ENCODE data around the gene CBARP. TPM values are rescaled to one million over a fixed set of nuclear protein-coding genes. Genes with fewer than 3 reads are reported as not detected.

The CBARP gene
- total RNA-seq, 1 donor from 2014 or later, result 74.7 TPM

DNA sequence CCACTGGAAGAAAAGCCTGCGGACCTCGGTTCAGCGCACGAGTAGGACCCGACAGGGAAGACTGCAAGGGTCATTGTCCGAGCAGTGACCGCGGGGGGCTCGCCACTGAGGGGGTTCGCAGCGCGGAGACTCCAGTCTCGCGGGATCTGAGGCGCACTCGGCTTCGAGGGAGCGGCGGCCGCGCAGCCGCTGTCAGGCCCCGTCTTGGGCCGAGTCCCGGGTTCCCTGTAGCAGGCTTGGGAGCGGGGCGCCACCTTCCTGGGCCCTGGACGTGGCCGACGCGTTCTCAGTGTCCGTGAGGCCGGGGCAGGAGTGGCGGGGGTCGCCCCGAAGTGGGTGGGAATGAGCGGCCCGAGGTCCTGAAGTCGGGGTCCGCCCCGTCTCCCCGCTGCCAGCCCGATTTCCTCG, 37.1 kb upstream of the CBARP start:
- H3K9me3 Mint-ChIP-seq (ENCODE audit: unreplicated experiment), result peaks cover 19% of the 10 kb centered on the region

GRCh38 chr19:1274081-1274851, 36.5 kb upstream of the CBARP start:
- peaks cover 17% of the 10 kb centered on the region for H3K27me3 Mint-ChIP-seq (ENCODE audit: unreplicated experiment)
- H3K4me1 Mint-ChIP-seq (ENCODE audit: low read depth, unreplicated experiment), result peaks cover 26% of the 10 kb centered on the region
- peak overlapping the region; percentile 64 for H3K4me3 Mint-ChIP-seq (ENCODE audit: unreplicated experiment)
- no peak for TF ChIP-seq CTCF (IDR thresholded peaks at IDR 0.05; ENCODE audit: partially characterized antibody, unreplicated experiment)
- no peak for DNase-seq
- H3K9me3 Mint-ChIP-seq (ENCODE audit: unreplicated experiment), result peaks cover 19% of the 10 kb centered on the region
- H3K36me3 Mint-ChIP-seq (ENCODE audit: unreplicated experiment), result no peaks in the 10 kb centered on the region
- peak overlapping the region; percentile 76 for H3K27ac Mint-ChIP-seq (ENCODE audit: unreplicated experiment)

More for the DNA sequence above, 37.1 kb upstream of the CBARP start:
- Mint-ChIP-seq H3K27ac (ENCODE audit: unreplicated experiment) (peak overlapping the region; percentile 66), H3K4me3 (ENCODE audit: unreplicated experiment) (peak overlapping the region; percentile 20), H3K36me3 (ENCODE audit: unreplicated experiment) (no peaks in the 10 kb centered on the region), H3K4me1 (ENCODE audit: low read depth, unreplicated experiment) (peaks cover 27% of the 10 kb centered on the region), H3K27me3 (ENCODE audit: unreplicated experiment) (peaks cover 19% of the 10 kb centered on the region)
- no peak for TF ChIP-seq CTCF (IDR thresholded peaks at IDR 0.05; ENCODE audit: partially characterized antibody, unreplicated experiment)
- DNase-seq, result no peak

- H3K27me3 Mint-ChIP-seq (ENCODE audit: unreplicated experiment), result peaks cover 20% of the 10 kb centered on the region
- H3K36me3 Mint-ChIP-seq (ENCODE audit: unreplicated experiment), result no peaks in the 10 kb centered on the region
- DNase-seq, result no peak
- peak overlapping the region; percentile 76 for H3K27ac Mint-ChIP-seq (ENCODE audit: unreplicated experiment)
- TF ChIP-seq CTCF (IDR thresholded peaks at IDR 0.05; ENCODE audit: partially characterized antibody, unreplicated experiment), result no peak
- H3K4me3 Mint-ChIP-seq (ENCODE audit: unreplicated experiment), result peak overlapping the region; percentile 71
- H3K4me1 Mint-ChIP-seq (ENCODE audit: low read depth, unreplicated experiment), result peaks cover 30% of the 10 kb centered on the region
- peaks cover 22% of the 10 kb centered on the region for H3K9me3 Mint-ChIP-seq (ENCODE audit: unreplicated experiment)
Observed at GRCh38 chr19:1273263-1274041, 35.6 kb upstream of the CBARP start.

DNA sequence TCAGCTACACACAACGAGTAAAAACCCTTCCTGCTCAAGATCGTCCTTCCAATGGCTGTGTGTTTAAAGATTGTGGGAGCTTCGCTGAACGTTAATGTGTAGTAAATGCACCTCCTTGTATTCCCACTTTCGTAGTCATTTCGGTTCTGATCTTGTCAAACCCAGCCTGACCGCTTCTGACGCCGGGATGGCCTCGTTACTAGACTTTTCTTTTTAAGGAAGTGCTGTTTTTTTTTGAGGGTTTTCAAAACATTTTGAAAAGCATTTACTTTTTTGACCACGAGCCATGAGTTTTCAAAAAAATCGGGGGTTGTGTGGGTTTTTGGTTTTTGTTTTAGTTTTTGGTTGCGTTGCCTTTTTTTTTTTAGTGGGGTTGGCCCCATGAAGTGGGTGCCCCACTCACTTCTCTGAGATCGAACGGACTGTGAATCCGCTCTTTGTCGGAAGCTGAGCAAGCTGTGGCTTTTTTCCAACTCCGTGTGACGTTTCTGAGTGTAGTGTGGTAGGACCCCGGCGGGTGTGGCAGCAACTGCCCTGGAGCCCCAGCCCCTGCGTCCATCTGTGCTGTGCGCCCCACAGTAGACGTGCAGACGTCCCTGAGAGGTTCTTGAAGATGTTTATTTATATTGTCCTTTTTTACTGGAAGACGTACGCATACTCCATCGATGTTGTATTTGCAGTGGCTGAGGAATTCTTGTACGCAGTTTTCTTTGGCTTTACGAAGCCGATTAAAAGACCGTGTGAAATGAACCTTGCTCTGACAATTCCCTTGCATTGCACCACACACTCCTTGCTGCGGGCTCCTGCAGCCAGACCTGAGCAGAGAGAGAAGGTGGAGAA, 34.8 kb upstream of the CBARP start:
- H3K36me3 Mint-ChIP-seq (ENCODE audit: unreplicated experiment), result no peaks in the 10 kb centered on the region
- TF ChIP-seq CTCF (IDR thresholded peaks at IDR 0.05; ENCODE audit: partially characterized antibody, unreplicated experiment), result no peak
- H3K9me3 Mint-ChIP-seq (ENCODE audit: unreplicated experiment), result peaks cover 22% of the 10 kb centered on the region
- H3K4me1 Mint-ChIP-seq (ENCODE audit: low read depth, unreplicated experiment), result peaks cover 30% of the 10 kb centered on the region
- H3K27ac Mint-ChIP-seq (ENCODE audit: unreplicated experiment), result peak overlapping the region; percentile 75
- DNase-seq, result no peak
- H3K27me3 Mint-ChIP-seq (ENCODE audit: unreplicated experiment), result peaks cover 20% of the 10 kb centered on the region
- peak overlapping the region; percentile 71 for H3K4me3 Mint-ChIP-seq (ENCODE audit: unreplicated experiment)

Data from glutamatergic neuron (in vitro differentiated cells).